ENCODE data around the gene ADISSP. TPM values are rescaled to one million over a fixed set of nuclear protein-coding genes. Genes with fewer than 3 reads are reported as not detected.

The ADISSP gene
- total and polyA plus RNA-seq, 2 of the 8 experiments (the other 6 are each of a cell fraction or from before 2014, with no cell fraction given) = 111 to 141 TPM

- TF ChIP-seq SAP30 (IDR thresholded peaks at IDR 0.05; ENCODE audit: insufficient read depth, insufficient replicate concordance, low read length) (no peak), RAD21 (IDR thresholded peaks at IDR 0.05 in 1 of 2, conservative IDR thresholded peaks at IDR 0.05 in 1 of 2; ENCODE audit: low read depth in 2 of 2, low read length in 2 of 2) (no peak), E2F6 (IDR thresholded peaks at IDR 0.05) (no peak)
Measured at GRCh38 chr20:3755814-3756480, 11.6 kb downstream of the ADISSP start (continued).
